ENCODE results near the gene MXD3.

GRCh38 chr5:177344891-177345290, 33.2 kb upstream of the MXD3 start:
- TF ChIP-seq EZH2phosphoT487 (IDR thresholded peaks at IDR 0.05; ENCODE audit: low read length): no peak
- no peak for TF ChIP-seq CTCF (IDR thresholded peaks at IDR 0.05; ENCODE audit: low read length)

Measured in MM.1S (cell line).